Thyroid gland (tissue), 4 donors: ENCODE data around the gene DDX50.

Experiments used
- CTCF ChIP-seq, 6 experiments: fragments of 200-600 bp in 3 of 6; fragments of 450-650 bp in 3 of 6; sonication (generic) in 3 of 6; IDR thresholded peaks; one replicate each; pipeline ENCODE4 v1.5.1; 2016 to 2019; ENCODE audit warnings: antibody characterized with exemption in 6 of 6, mild to moderate bottlenecking in 2 of 6, inconsistent platforms in 1 of 6, moderate library complexity in 1 of 6
- POLR2A ChIP-seq, 2 donors: fragments of 450-650 bp; IDR thresholded peaks; one replicate each; pipeline ENCODE4 v1.6.1; 2017; ENCODE audit warnings: antibody characterized with exemption in 2 of 2, mild to moderate bottlenecking in 2 of 2, moderate library complexity in 1 of 2

GRCh38 chr10:68871105-68871711 lies 29.9 kb upstream of the DDX50 start:
- TF ChIP-seq CTCF (IDR thresholded peaks at IDR 0.05) (no peak), POLR2A (IDR thresholded peaks at IDR 0.05) (no peak)
